ENCODE results near the gene KIF24. TPM values are rescaled to one million over a fixed set of nuclear protein-coding genes. Genes with fewer than 3 reads are reported as not detected.
"Not testable (repeated sequence)": the region's sequence is repeated elsewhere in the genome, so short reads cannot be mapped to it uniquely, and the experiment has no call there.

Gene KIF24
- total RNA-seq, 1 donor from 2014 or later = 6.0 TPM

GRCh38 chr9:34332076-34332964, 3.3 kb upstream of the KIF24 start:
- intact Hi-C loops (cut with micrococcal nuclease) = loop anchor here (1.0 to 5.0 kb wide), 2 partner anchors 105 to 168 kb away; no protein-coding TSS in a partner anchor

GRCh38 chr9:34331196-34331595, 2.1 kb upstream of the KIF24 start:
- intact Hi-C loops (cut with micrococcal nuclease) = loop anchor here (5.0 kb wide), 1 partner anchor 106 kb away; no protein-coding TSS in a partner anchor

DNA sequence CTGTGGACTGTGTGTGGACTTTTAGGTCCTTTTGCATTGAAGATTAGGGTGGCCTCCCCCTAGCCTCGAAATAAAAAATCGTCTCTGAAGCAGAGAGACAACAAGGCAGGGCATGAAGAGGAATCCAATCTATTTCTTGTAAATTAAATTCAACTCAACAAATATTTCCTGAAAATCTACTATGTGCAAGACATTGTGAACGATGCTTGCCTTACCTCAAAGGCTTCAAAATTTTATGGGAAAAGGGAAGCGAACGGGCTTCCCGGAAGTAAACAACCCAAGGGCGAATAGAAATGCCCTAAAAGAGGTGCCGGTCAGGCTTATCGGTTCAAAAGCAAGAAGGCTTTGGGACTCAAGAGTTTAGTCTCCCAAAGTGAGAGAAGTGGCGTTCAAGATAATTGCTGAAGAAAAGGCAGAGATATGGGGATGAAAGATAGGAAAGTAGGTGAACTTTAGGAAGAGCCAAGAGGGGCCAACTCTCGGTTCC, 525 bp downstream of the KIF24 start:
- intact Hi-C loops (cut with micrococcal nuclease) = loop anchor here (2.0 to 10.0 kb wide), 6 partner anchors 76 to 1496 kb away; partner anchors contain the start of genes ATOSB, DNAJA1, FAM221B and FANCG

DNA sequence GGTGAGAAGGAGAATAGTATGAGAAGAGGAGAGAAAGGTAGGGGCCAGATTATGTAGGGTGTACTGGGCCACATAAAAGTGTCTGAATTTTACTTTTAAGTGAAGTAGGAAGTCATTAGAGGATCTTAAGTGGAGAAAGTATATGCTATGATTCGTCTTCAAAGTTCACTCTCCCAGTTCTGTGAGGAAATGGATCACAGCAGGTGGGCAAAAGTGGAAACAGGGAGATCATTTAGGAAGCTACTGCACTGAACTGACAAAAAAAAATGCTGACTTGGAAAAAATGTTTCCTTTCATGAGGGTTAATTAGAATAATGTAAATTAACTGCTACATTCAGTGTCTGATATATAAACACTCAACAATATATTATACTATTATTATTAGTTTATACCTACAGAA, 2.4 kb downstream of the KIF24 start:
- intact Hi-C loops (cut with micrococcal nuclease) = loop anchor here (10.0 kb wide), 2 partner anchors 748 to 1498 kb away; partner anchors contain the start of genes FAM221B, FANCG, TMEM8B and VCP

DNA sequence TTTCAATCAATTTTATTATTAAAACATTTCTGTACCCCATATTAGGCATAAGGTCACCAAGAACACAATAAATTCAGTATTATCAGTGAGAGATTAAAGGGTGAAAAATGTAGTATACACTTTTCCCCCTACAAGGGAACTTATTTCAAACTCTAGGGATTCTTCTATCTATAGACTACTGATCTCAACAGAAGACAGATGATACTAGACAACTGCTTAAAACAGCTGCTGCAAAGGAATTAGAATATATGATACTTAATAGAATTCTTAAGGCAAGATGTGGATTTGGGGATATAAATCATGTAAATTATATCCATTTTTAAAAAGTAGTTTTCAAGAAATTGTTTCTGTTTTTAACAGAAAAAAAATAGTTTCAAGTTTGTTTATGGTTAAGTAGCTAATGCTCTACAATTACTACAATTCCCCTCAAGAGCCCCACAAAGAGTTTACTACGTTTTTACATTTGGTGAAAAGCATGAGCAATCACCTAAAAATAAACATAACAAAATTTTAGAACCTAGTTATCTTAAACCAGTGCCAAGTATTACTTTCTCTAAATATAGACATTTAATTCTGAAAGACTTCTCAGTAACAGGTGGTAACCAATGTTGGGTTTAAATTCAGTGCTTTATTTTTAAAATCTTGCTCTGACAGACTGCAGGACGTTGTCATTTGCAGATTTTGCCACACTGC, 6.0 kb downstream of the KIF24 start:
- intact Hi-C loops (cut with micrococcal nuclease) = loop anchor here (10.0 kb wide), 2 partner anchors 752 to 1502 kb away; partner anchors contain the start of genes FAM221B, FANCG, TMEM8B and VCP

DNA sequence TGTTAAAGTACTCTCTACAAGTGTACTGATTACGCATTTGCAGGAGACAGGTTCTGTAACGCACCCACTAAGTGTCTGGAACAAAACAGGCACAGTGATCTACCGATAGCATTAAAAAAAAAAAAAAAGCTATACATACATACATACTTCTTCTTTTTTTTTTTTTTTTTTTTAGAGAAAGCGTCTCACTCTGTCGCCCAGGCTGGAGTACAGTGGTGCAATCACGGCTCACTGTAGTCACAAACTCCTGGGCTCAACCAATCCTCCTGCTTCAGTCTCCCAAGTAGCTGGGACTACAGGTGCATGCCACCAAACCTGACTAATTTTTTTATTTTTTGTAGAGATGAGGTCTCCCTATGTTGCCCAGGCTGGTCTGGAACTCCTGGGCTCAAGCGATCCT, 7.6 kb downstream of the KIF24 start:
- intact Hi-C loops (cut with micrococcal nuclease) = loop anchor here (10.0 kb wide), 2 partner anchors 753 to 1503 kb away; partner anchors contain the start of genes FAM221B, FANCG, TMEM8B and VCP

GRCh38 chr9:34318163-34318790, 10.8 kb downstream of the KIF24 start:
- intact Hi-C loops (cut with micrococcal nuclease) = no loop called here

DNA sequence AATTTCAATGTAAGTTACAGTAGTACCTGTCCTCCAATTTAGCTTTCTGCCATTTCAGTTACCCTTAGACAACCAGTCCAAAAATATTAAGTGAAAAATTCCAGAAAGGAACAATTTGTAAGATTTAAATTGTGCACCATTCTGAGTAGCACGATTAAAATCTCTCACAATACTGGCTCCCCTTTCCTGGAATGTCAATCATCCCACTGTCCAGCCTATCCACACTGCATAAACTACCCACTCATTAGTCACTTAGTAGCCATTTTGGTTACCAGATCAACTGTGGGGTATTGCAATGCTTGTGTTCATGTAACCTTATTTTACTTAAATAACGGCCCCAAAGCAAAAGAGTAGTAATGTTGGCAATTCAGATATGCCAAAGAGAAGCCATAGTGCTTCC, 11.6 kb downstream of the KIF24 start:
- intact Hi-C loops (cut with micrococcal nuclease) = no loop called here

GRCh38 chr9:34311499-34312185, 17.4 kb downstream of the KIF24 start:
- intact Hi-C loops (cut with micrococcal nuclease) = no loop called here

DNA sequence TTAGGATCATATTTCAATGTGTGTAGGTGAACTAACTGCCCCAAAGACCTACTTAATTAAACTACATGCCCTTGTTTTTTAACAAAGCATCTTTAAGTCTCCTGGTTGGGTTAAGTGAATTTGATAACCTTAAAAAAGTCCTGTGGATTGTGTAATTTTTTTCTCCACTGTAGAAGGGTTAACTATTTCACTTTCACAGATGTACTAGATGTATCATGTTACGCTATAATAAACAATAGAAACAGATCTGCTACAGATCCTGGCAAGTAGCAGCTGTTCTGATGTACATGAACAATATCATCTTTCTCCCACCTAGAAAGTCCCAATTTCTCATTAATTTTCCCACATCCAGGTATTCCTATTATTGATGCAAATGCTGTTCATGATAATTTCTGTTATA, 18.9 kb downstream of the KIF24 start:
- intact Hi-C loops (cut with micrococcal nuclease) = no loop called here

GRCh38 chr9:34308316-34308715, 20.8 kb downstream of the KIF24 start:
- intact Hi-C loops (cut with micrococcal nuclease) = not testable (repeated sequence)

GRCh38 chr9:34301064-34301463, 28.0 kb downstream of the KIF24 start:
- intact Hi-C loops (cut with micrococcal nuclease) = not testable (repeated sequence)

GRCh38 chr9:34292552-34292951, 36.5 kb downstream of the KIF24 start:
- intact Hi-C loops (cut with micrococcal nuclease) = no loop called here

GRCh38 chr9:34291423-34291822, 37.6 kb downstream of the KIF24 start:
- intact Hi-C loops (cut with micrococcal nuclease) = no loop called here

DNA sequence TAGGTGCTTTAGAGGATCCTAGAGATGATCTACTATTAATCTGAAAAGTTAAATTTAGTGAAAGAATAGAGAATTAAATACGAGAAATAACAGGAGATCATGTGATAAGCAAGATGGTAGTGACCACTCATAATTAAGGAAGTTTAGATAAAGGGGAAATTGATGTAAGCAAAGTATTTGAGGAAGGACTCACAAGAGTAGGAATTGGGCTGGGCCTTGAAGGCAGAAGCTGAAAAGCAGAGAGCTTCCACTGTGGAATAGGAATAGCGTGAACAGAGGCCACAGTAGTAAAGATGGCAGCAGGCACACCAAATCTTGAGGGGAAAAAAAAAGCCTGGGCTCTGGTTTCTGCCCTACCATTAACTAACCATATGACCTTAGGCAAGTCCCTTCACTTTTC, 38.0 kb downstream of the KIF24 start:
- intact Hi-C loops (cut with micrococcal nuclease) = no loop called here

DNA sequence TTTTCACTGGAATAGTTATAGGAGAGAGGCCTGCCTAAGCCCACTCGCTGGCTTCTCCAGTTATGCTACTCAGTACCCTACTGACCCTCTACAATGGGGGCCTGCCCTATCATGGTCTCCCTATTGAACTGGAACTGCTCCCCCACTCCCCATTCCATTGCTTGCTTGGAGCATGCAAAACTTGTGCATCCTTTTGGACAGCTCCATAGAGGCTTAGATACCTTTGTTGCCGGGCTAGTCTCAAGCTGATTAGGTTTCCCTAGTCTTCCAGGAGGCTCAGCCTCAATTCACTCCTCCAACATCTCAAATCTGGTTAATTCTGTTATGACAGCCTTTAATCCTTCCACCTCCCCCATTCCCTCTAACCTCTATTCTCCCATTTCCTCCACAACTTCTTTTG, 39.9 kb downstream of the KIF24 start:
- intact Hi-C loops (cut with micrococcal nuclease) = no loop called here

DNA sequence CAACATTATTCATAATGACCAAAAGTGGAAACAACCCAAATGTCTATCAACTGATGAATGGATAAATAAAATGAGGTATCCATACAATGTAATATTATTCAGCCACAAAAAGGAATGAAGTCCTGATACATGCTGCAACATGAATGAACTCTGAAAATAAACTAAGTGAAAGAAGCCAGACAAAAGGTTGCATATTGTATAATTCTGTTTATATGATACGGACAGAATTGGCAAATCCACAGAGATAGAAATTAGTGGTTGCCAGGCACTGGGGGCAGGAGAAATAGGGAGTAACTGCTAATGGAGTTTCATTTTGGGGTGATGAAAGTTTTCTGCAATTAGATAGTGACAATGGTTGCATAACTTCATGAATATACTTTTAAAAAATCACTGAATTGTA, 47.0 kb downstream of the KIF24 start:
- intact Hi-C loops (cut with micrococcal nuclease) = no loop called here

DNA sequence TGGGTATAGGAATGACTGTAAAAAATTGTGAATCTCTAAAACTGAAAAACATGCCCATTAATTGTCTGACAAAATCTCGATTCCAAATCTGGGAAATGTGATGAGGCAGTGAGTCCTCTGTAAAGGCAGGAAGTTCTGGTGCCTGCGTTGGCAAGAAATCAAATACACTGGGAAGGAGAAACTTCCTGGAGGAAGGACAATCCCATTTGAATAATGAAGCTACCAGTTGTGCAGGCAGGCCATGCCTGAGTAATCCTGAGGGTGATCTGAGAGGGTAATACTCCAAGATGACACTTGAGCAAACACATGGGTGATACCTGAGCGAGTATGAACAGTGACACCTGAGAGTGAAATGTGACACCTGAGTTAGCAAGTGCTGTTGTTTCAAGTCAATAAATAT, 49.7 kb downstream of the KIF24 start:
- intact Hi-C loops (cut with micrococcal nuclease) = no loop called here
